OCI-LY1 (cell line): ENCODE measurements around the gene CATSPERB.
"Not testable (repeated sequence)": the region's sequence is repeated elsewhere in the genome, so short reads cannot be mapped to it uniquely, and the experiment has no call there.

Source experiments
- H2AFZ ChIP-seq: fragments of 200-600 bp; sonication (generic), shearing (Covaris generic); 2 replicates; pipeline ENCODE4 v1.6.0; 2014; ENCODE audit warnings: antibody characterized with exemption, mild to moderate bottlenecking, low read length
- H3F3A ChIP-seq: fragments of 200-600 bp; sonication (generic), shearing (Covaris generic); 2 replicates; pipeline ENCODE4 v1.6.0; 2014; ENCODE audit warnings: mild to moderate bottlenecking, antibody characterized with exemption, low read length, moderate library complexity; ENCODE audit not compliant: insufficient read depth
- H3K27ac ChIP-seq: fragments of 200-600 bp; sonication (generic); 2 replicates; pipeline ENCODE4 v1.5.1; 2014; ENCODE audit warnings: low read length, mixed run types, mild to moderate bottlenecking, low read depth; ENCODE audit not compliant: poor library complexity, severe bottlenecking
- H3K27me3 ChIP-seq: fragments of 200-600 bp; sonication (generic); 2 replicates; pipeline ENCODE4 v1.6.0; 2014; ENCODE audit warnings: antibody characterized with exemption, mild to moderate bottlenecking, low read length, moderate library complexity; ENCODE audit not compliant: insufficient read depth
- H3K36me3 ChIP-seq: fragments of 200-600 bp; sonication (generic); 2 replicates; pipeline ENCODE4 v1.6.1; 2014; ENCODE audit warnings: mild to moderate bottlenecking, antibody characterized with exemption, low read length, moderate library complexity, mixed read lengths; ENCODE audit not compliant: insufficient read depth
- H3K4me1 ChIP-seq: fragments of 200-600 bp; sonication (generic); 2 replicates; pipeline ENCODE4 v1.5.1; 2014; ENCODE audit warnings: mild to moderate bottlenecking, low read length, moderate library complexity; ENCODE audit not compliant: insufficient read depth, severe bottlenecking
- H3K4me2 ChIP-seq: fragments of 200-600 bp; sonication (generic), shearing (Covaris generic); 2 replicates; pipeline ENCODE4 v1.6.1; 2014; ENCODE audit warnings: low read length
- H3K4me3 ChIP-seq: fragments of 200-600 bp; sonication (generic); 2 replicates; pipeline ENCODE4 v1.5.1; 2014; ENCODE audit warnings: low read length, low read depth, mild to moderate bottlenecking, mixed read lengths; ENCODE audit not compliant: poor library complexity, severe bottlenecking
- H3K79me2 ChIP-seq: fragments of 200-600 bp; shearing (Covaris generic); 2 replicates; pipeline ENCODE4 v1.6.1; 2016; ENCODE audit warnings: mixed run types, low read length, mixed read lengths; ENCODE audit not compliant: insufficient read depth
- H3K9ac ChIP-seq: fragments of 200-600 bp; sonication (generic), shearing (Covaris generic); 2 replicates; pipeline ENCODE4 v1.6.1; 2014; ENCODE audit warnings: mild to moderate bottlenecking, low read length, mixed read lengths
- H3K9me2 ChIP-seq: fragments of 200-600 bp; sonication (generic), shearing (Covaris generic); 2 replicates; pipeline ENCODE4 v1.6.1; 2014; ENCODE audit warnings: low read depth, mild to moderate bottlenecking, low read length, mixed read lengths
- H3K9me3 ChIP-seq: fragments of 200-600 bp; shearing (Covaris generic); 2 replicates; pipeline ENCODE4 v1.6.1; 2014; ENCODE audit warnings: low read length, mixed read lengths
- H4K20me1 ChIP-seq: fragments of 200-600 bp; sonication (generic), shearing (Covaris generic); 2 replicates; pipeline ENCODE4 v1.6.0; 2016; ENCODE audit warnings: mild to moderate bottlenecking, low read length; ENCODE audit not compliant: insufficient read depth
- EZH2 ChIP-seq: fragments of 200-600 bp; sonication (generic), shearing (Covaris generic); IDR thresholded peaks from 2 replicates; pipeline ENCODE4 v1.8.0; 2017; ENCODE audit warnings: borderline replicate concordance, mixed run types, mild to moderate bottlenecking, antibody characterized with exemption, low read length, moderate library complexity, mixed read lengths
- TF ChIP-seq, protein P1 (sequence below): fragments of 200-600 bp; sonication (generic), shearing (Covaris generic); IDR thresholded peaks from 2 replicates; pipeline ENCODE4 v1.5.1; 2017; ENCODE audit warnings: mild to moderate bottlenecking, antibody characterized with exemption, low read length, moderate library complexity, mixed read lengths

Gene CATSPERB

DNA sequence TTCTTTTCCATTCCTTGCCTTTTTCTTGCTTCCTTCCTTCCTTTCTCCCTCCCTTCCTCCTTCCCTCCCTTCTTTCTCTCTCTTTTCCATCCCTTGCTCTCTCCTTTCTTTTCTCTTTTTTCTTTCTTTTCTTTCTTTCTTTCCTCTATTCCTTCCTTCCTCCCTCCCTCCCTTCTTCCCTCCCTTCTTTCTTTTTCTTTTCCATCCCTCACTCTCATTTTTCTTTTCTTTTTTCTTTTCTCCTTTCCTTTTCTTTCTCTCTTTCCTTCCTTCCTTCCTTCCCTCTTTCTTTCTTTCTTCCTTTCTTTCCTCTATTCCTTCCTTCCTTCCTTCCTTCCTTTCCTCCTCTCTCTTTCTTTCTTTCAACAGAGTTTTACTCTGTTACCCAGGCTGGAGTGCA is 186.7 kb downstream of the CATSPERB start:
- H3K36me3 ChIP-seq: no peaks in the 10 kb centered on the region; the same call in 1 of the 2 replicates
- no peaks in the 10 kb centered on the region for H4K20me1 ChIP-seq
- H3K27ac ChIP-seq: no peak overlapping the region
- no peak overlapping the region for H3K9ac ChIP-seq
- H3K4me2 ChIP-seq: no peak overlapping the region
- H3K4me3 ChIP-seq: no peak overlapping the region
- no peaks in the 10 kb centered on the region for H3K9me2 ChIP-seq
- no peaks in the 10 kb centered on the region for H3K27me3 ChIP-seq
- H3K9me3 ChIP-seq: peaks cover 7% of the 10 kb centered on the region
- H3F3A ChIP-seq: no peaks in the 10 kb centered on the region
- H3K79me2 ChIP-seq: no peaks in the 10 kb centered on the region
- H2AFZ ChIP-seq: no peak overlapping the region
- no peak for TF ChIP-seq EZH2
- TF ChIP-seq, protein P1, sequence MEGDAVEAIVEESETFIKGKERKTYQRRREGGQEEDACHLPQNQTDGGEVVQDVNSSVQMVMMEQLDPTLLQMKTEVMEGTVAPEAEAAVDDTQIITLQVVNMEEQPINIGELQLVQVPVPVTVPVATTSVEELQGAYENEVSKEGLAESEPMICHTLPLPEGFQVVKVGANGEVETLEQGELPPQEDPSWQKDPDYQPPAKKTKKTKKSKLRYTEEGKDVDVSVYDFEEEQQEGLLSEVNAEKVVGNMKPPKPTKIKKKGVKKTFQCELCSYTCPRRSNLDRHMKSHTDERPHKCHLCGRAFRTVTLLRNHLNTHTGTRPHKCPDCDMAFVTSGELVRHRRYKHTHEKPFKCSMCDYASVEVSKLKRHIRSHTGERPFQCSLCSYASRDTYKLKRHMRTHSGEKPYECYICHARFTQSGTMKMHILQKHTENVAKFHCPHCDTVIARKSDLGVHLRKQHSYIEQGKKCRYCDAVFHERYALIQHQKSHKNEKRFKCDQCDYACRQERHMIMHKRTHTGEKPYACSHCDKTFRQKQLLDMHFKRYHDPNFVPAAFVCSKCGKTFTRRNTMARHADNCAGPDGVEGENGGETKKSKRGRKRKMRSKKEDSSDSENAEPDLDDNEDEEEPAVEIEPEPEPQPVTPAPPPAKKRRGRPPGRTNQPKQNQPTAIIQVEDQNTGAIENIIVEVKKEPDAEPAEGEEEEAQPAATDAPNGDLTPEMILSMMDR: no peak
- no peaks in the 10 kb centered on the region for H3K4me1 ChIP-seq

GRCh38 chr14:91536327-91536726 is 195.6 kb downstream of the CATSPERB start:
- no peaks in the 10 kb centered on the region for H3F3A ChIP-seq
- no peak overlapping the region for H2AFZ ChIP-seq
- no peaks in the 10 kb centered on the region for H3K9me2 ChIP-seq
- H3K4me3 ChIP-seq: no peak overlapping the region
- H3K4me1 ChIP-seq: no peaks in the 10 kb centered on the region
- H3K4me2 ChIP-seq: no peak overlapping the region
- no peaks in the 10 kb centered on the region for H3K9me3 ChIP-seq
- no peak for TF ChIP-seq EZH2
- TF ChIP-seq, protein P1: no peak
- no peaks in the 10 kb centered on the region for H3K79me2 ChIP-seq
- no peak overlapping the region for H3K27ac ChIP-seq
- H3K36me3 ChIP-seq: no peaks in the 10 kb centered on the region; the same call in 1 of the 2 replicates
- H3K27me3 ChIP-seq: peaks cover 6% of the 10 kb centered on the region; the same call in 1 of the 2 replicates
- no peak overlapping the region for H3K9ac ChIP-seq
- H4K20me1 ChIP-seq: no peaks in the 10 kb centered on the region

DNA sequence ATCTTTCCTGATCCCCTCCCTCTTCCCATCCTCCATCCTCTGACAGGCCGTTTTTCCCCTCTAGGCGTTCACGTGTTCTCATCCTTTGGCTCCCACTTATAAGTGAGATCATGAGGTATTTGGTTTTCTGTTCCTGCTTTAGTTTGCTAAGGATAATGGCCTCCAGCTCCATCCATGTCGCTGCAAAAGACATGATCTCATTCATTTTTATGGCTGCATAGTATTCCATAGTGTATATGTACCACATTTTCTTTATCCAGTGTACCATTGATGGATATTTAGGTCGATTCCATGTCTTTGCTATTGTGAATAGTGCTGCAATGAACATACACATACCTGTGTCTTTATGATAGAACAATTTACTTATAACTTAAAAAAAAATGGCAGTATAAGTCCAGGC is 197.8 kb downstream of the CATSPERB start:
- not testable (repeated sequence) for H3K4me2 ChIP-seq, H3K9me3 ChIP-seq, H3K9me2 ChIP-seq, H3K36me3 ChIP-seq, H4K20me1 ChIP-seq, H3K27me3 ChIP-seq, H2AFZ ChIP-seq, H3K4me1 ChIP-seq, H3K79me2 ChIP-seq, H3K27ac ChIP-seq, H3K4me3 ChIP-seq, H3F3A ChIP-seq, H3K9ac ChIP-seq

GRCh38 chr14:91533623-91534022 is 198.3 kb downstream of the CATSPERB start:
- no peak overlapping the region for H3K4me3 ChIP-seq
- no peak overlapping the region for H3K4me2 ChIP-seq
- no peak for TF ChIP-seq EZH2
- TF ChIP-seq, protein P1: no peak
- H3F3A ChIP-seq: no peaks in the 10 kb centered on the region
- no peaks in the 10 kb centered on the region for H4K20me1 ChIP-seq
- H3K27me3 ChIP-seq: peaks cover 6% of the 10 kb centered on the region; the same call in 1 of the 2 replicates
- H3K36me3 ChIP-seq: no peaks in the 10 kb centered on the region
- H3K9me2 ChIP-seq: no peaks in the 10 kb centered on the region
- no peak overlapping the region for H3K9ac ChIP-seq
- no peak overlapping the region for H2AFZ ChIP-seq
- no peaks in the 10 kb centered on the region for H3K4me1 ChIP-seq
- H3K79me2 ChIP-seq: no peaks in the 10 kb centered on the region
- no peaks in the 10 kb centered on the region for H3K9me3 ChIP-seq
- H3K27ac ChIP-seq: no peak overlapping the region
